ENCODE data around the gene TEX22.

DNA sequence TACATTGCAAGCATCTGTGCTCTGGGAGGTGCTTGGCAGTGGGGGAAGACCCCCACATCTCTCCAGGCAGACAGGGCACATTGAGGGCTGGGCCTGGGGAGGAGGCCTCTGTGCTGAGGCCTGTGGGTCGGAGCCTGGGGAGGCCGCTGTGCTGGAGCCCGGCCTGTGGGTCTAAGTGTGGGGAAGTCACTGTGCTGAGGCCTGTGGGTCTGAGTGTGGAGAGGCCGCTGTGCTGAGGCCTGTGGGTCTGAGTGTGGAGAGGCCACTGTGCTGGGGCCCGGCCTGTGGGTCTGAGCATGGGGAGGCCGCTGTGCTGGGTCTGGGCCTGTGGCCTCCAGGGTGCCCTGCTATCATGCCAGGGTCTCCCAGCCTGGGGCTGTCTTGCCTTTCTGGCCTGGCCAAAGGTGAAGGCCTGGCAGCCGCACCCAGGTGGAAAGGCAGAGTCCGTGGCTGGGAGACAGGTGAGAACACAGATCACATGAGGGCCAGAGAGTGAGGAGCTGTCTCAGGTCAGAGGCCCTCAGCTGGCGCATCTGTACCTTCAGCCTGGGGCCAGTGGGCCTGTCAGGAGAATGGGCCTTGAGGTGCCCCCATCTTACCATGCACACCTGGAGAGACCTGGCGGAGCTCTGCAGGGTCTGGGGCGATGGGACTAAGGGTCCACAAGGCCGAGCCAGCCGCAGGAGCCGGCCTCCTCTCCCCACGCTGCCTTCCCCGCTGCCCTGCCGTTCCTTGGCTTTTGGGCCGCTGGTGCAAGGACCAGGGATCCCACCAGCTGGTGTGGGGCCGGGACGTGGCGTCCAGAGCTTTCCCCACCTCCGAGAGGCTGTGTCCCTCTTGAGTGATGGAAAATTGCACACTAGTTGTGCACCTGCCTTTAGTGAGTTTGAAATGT lies 57.7 kb downstream of the TEX22 start:
- TF ChIP-seq, protein P1, sequence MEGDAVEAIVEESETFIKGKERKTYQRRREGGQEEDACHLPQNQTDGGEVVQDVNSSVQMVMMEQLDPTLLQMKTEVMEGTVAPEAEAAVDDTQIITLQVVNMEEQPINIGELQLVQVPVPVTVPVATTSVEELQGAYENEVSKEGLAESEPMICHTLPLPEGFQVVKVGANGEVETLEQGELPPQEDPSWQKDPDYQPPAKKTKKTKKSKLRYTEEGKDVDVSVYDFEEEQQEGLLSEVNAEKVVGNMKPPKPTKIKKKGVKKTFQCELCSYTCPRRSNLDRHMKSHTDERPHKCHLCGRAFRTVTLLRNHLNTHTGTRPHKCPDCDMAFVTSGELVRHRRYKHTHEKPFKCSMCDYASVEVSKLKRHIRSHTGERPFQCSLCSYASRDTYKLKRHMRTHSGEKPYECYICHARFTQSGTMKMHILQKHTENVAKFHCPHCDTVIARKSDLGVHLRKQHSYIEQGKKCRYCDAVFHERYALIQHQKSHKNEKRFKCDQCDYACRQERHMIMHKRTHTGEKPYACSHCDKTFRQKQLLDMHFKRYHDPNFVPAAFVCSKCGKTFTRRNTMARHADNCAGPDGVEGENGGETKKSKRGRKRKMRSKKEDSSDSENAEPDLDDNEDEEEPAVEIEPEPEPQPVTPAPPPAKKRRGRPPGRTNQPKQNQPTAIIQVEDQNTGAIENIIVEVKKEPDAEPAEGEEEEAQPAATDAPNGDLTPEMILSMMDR (IDR thresholded peaks at IDR 0.05 in 4 of 5, conservative IDR thresholded peaks at IDR 0.05 in 1 of 5) = no peak
- no peak for TF ChIP-seq POLR2A (IDR thresholded peaks at IDR 0.05)

All from gastrocnemius medialis (tissue), 4 donors.